NCI-H2171 treated with DMSO at 0.1 percent for 48 hours (cell line): ENCODE data around the gene PCDHGB1.
"Not testable (repeated sequence)": the region's sequence is repeated elsewhere in the genome, so short reads cannot be mapped to it uniquely, and the experiment has no call there.

Source experiments
- DNase-seq: peaks from one replicate; lab custom pipeline; 2025; lab: John Stamatoyannopoulos, UW

PCDHGB1 gene

GRCh38 chr5:141383345-141383744, 33.4 kb downstream of the PCDHGB1 start:
- DNase-seq: no peak

- no peak for DNase-seq
Observed at GRCh38 chr5:141384471-141385267, 34.8 kb downstream of the PCDHGB1 start.

- not testable (repeated sequence) for DNase-seq
Observed at GRCh38 chr5:141387557-141388311, 37.8 kb downstream of the PCDHGB1 start, which contains the start of gene PCDHGB4. PCDHGB4 (plus strand) TSS chr5:141387698; CDS start chr5:141387885, 187 bp downstream.

- no peak for DNase-seq
Observed at GRCh38 chr5:141388661-141389060, 38.8 kb downstream of the PCDHGB1 start.

GRCh38 chr5:141389153-141390042, 39.5 kb downstream of the PCDHGB1 start:
- DNase-seq: no peak

- DNase-seq: peak; percentile 27
Observed at GRCh38 chr5:141392429-141393198, 42.7 kb downstream of the PCDHGB1 start, which contains the start of gene PCDHGA8. PCDHGA8 (plus strand) TSS chr5:141392633; CDS start chr5:141392814, 181 bp downstream.

GRCh38 chr5:141393267-141393666, 43.4 kb downstream of the PCDHGB1 start:
- DNase-seq: no peak

- not testable (repeated sequence) for DNase-seq
Observed at GRCh38 chr5:141394401-141395187, 44.7 kb downstream of the PCDHGB1 start.

GRCh38 chr5:141397756-141398551, 48.1 kb downstream of the PCDHGB1 start, which contains the start of gene PCDHGB5:
PCDHGB5 (plus strand) TSS chr5:141397947; CDS start chr5:141398128, 181 bp downstream.
- DNase-seq: not testable (repeated sequence)

- DNase-seq: no peak
Observed at GRCh38 chr5:141398608-141399007, 48.7 kb downstream of the PCDHGB1 start.

- no peak for DNase-seq
Observed at GRCh38 chr5:141399555-141400258, 49.8 kb downstream of the PCDHGB1 start.
